Measurements from ENCODE around the gene NUDT19.

NUDT19 gene

GRCh38 chr19:32687681-32688080 lies 3.9 kb upstream of the NUDT19 start:
- H3K9me2 ChIP-seq (ENCODE audit: low read depth, low read length): no peaks in the 10 kb centered on the region
- no peak overlapping the region for H3K9ac ChIP-seq (ENCODE audit: low read length)

GRCh38 chr19:32688311-32688710 lies 3.3 kb upstream of the NUDT19 start:
- H3F3A ChIP-seq (ENCODE audit: insufficient read depth, low read length): no peaks in the 10 kb centered on the region; the same call in 1 of the 2 replicates
- TF ChIP-seq, protein P1, sequence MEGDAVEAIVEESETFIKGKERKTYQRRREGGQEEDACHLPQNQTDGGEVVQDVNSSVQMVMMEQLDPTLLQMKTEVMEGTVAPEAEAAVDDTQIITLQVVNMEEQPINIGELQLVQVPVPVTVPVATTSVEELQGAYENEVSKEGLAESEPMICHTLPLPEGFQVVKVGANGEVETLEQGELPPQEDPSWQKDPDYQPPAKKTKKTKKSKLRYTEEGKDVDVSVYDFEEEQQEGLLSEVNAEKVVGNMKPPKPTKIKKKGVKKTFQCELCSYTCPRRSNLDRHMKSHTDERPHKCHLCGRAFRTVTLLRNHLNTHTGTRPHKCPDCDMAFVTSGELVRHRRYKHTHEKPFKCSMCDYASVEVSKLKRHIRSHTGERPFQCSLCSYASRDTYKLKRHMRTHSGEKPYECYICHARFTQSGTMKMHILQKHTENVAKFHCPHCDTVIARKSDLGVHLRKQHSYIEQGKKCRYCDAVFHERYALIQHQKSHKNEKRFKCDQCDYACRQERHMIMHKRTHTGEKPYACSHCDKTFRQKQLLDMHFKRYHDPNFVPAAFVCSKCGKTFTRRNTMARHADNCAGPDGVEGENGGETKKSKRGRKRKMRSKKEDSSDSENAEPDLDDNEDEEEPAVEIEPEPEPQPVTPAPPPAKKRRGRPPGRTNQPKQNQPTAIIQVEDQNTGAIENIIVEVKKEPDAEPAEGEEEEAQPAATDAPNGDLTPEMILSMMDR (IDR thresholded peaks at IDR 0.05; ENCODE audit: low read length): no peak
- TF ChIP-seq EZH2 (IDR thresholded peaks at IDR 0.05; ENCODE audit: borderline replicate concordance, low read length): no peak
- no peaks in the 10 kb centered on the region for H3K9me3 ChIP-seq (ENCODE audit: low read length)
- no peak overlapping the region for H2AFZ ChIP-seq (ENCODE audit: low read length)
- H3K27ac ChIP-seq (ENCODE audit: low read depth, low read length, poor library complexity, severe bottlenecking): no peak overlapping the region
- no peak overlapping the region for H3K4me2 ChIP-seq (ENCODE audit: low read length)
- H4K20me1 ChIP-seq (ENCODE audit: insufficient read depth, low read length): no peaks in the 10 kb centered on the region
- H3K27me3 ChIP-seq (ENCODE audit: insufficient read depth, low read length): no peaks in the 10 kb centered on the region
- peaks cover 9% of the 10 kb centered on the region for H3K79me2 ChIP-seq (ENCODE audit: insufficient read depth, low read length)
- H3K4me1 ChIP-seq (ENCODE audit: insufficient read depth, low read length, severe bottlenecking): peaks cover 32% of the 10 kb centered on the region
- H3K9me2 ChIP-seq (ENCODE audit: low read depth, low read length): no peaks in the 10 kb centered on the region
- no peak overlapping the region for H3K4me3 ChIP-seq (ENCODE audit: low read depth, low read length, poor library complexity, severe bottlenecking)
- peaks cover 7% of the 10 kb centered on the region for H3K36me3 ChIP-seq (ENCODE audit: insufficient read depth, low read length)
- H3K9ac ChIP-seq (ENCODE audit: low read length): no peak overlapping the region

More at GRCh38 chr19:32687681-32688080, 3.9 kb upstream of the NUDT19 start:
- Histone ChIP-seq H3F3A (ENCODE audit: insufficient read depth, low read length) (no peaks in the 10 kb centered on the region; the same call in 1 of the 2 replicates), H3K79me2 (ENCODE audit: insufficient read depth, low read length) (peaks cover 4% of the 10 kb centered on the region), H4K20me1 (ENCODE audit: insufficient read depth, low read length) (no peaks in the 10 kb centered on the region), H2AFZ (ENCODE audit: low read length) (no peak overlapping the region), H3K27me3 (ENCODE audit: insufficient read depth, low read length) (no peaks in the 10 kb centered on the region), H3K4me3 (ENCODE audit: low read depth, low read length, poor library complexity, severe bottlenecking) (no peak overlapping the region), H3K4me1 (ENCODE audit: insufficient read depth, low read length, severe bottlenecking) (peaks cover 26% of the 10 kb centered on the region), H3K36me3 (ENCODE audit: insufficient read depth, low read length) (peaks cover under 1% of the 10 kb centered on the region; the same call in 1 of the 2 replicates), H3K9me3 (ENCODE audit: low read length) (no peaks in the 10 kb centered on the region), H3K4me2 (ENCODE audit: low read length) (no peak overlapping the region), H3K27ac (ENCODE audit: low read depth, low read length, poor library complexity, severe bottlenecking) (no peak overlapping the region)
- TF ChIP-seq, protein P1 (IDR thresholded peaks at IDR 0.05; ENCODE audit: low read length): no peak
- no peak for TF ChIP-seq EZH2 (IDR thresholded peaks at IDR 0.05; ENCODE audit: borderline replicate concordance, low read length)

DNA sequence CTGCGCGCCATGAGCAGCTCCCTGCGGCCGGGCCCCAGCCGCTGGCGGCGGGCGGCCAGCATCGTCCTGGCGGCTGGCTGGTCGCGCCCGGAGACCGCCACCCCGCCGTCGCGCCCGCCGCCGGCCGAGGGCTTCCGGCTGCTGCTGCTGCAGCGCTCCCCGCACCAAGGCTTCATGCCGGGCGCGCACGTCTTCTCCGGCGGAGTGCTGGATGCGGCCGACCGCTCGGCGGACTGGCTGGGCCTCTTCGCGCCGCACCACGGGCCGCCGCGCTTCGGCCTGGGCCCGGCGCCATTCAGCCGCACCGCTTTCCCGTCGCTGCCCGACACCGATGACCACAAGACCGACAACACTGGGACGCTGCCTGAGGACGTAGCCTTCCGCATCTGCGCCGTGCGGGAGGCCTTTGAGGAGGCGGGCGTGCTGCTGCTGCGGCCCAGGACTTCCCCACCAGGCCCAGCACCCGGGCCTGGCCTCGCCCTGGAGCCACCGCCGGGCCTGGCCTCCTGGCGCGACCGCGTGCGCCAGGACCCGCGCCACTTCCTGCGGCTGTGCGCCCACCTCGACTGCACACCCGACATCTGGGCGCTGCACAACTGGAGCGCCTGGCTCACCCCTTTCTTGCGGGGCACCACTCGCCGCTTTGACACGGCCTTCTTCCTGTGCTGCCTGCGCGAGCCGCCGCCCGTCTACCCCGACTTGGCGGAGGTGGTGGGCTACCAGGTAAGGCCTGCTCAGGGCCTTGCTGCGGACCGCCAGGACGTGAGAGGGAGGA lies 518 bp downstream of the NUDT19 start:
- H3K9me2 ChIP-seq (ENCODE audit: low read depth, low read length): no peaks in the 10 kb centered on the region
- peak overlapping the region; percentile 88 for H3K9ac ChIP-seq (ENCODE audit: low read length)
- no peaks in the 10 kb centered on the region for H3K27me3 ChIP-seq (ENCODE audit: insufficient read depth, low read length)
- H2AFZ ChIP-seq (ENCODE audit: low read length): no peak overlapping the region
- TF ChIP-seq, protein P1 (IDR thresholded peaks at IDR 0.05; ENCODE audit: low read length): no peak
- TF ChIP-seq EZH2 (IDR thresholded peaks at IDR 0.05; ENCODE audit: borderline replicate concordance, low read length): no peak
- no peaks in the 10 kb centered on the region for H4K20me1 ChIP-seq (ENCODE audit: insufficient read depth, low read length)
- peaks cover 15% of the 10 kb centered on the region for H3K79me2 ChIP-seq (ENCODE audit: insufficient read depth, low read length)
- H3K36me3 ChIP-seq (ENCODE audit: insufficient read depth, low read length): peaks cover 40% of the 10 kb centered on the region
- no peaks in the 10 kb centered on the region for H3K9me3 ChIP-seq (ENCODE audit: low read length)
- H3F3A ChIP-seq (ENCODE audit: insufficient read depth, low read length): no peaks in the 10 kb centered on the region; the same call in 1 of the 2 replicates
- H3K27ac ChIP-seq (ENCODE audit: low read depth, low read length, poor library complexity, severe bottlenecking): peak overlapping the region; percentile 65
- H3K4me2 ChIP-seq (ENCODE audit: low read length): peak overlapping the region; percentile 89
- peaks cover 47% of the 10 kb centered on the region for H3K4me1 ChIP-seq (ENCODE audit: insufficient read depth, low read length, severe bottlenecking)
- H3K4me3 ChIP-seq (ENCODE audit: low read depth, low read length, poor library complexity, severe bottlenecking): peak overlapping the region; percentile 72

Data from OCI-LY1 (cell line).